AG09319 (cell line): ENCODE data around the gene SLC29A2.
A peak's percentile ranks its signal among the peaks of the same experiment; 100 is the strongest.

ENCODE experiments used
- DNase-seq: peaks from one replicate; pipeline ENCODE4 v3.0.0-alpha.2; 2010; ENCODE audit warnings: low read depth; ENCODE audit errors: extremely low read depth
- CTCF ChIP-seq: IDR thresholded peaks from 2 replicates; pipeline ENCODE4 v1.5.1; 2011; ENCODE audit warnings: low read depth, mild to moderate bottlenecking, inconsistent platforms, low read length, moderate library complexity

Gene SLC29A2

GRCh38 chr11:66336234-66337102 is 35.1 kb downstream of the SLC29A2 start, which contains the start of gene RIN1:
RIN1 (minus strand) TSS chr11:66336434; CDS start chr11:66336402, 32 bp downstream.
- TF ChIP-seq CTCF, result peak; percentile 60
- DNase-seq, result peak; percentile 87

- no peak for TF ChIP-seq CTCF
- no peak for DNase-seq
Observed at GRCh38 chr11:66335531-66336233, 35.9 kb downstream of the SLC29A2 start.

- no peak for DNase-seq
- TF ChIP-seq CTCF, result no peak
Observed at GRCh38 chr11:66334605-66335442, 36.7 kb downstream of the SLC29A2 start.

- DNase-seq, result no peak
- TF ChIP-seq CTCF, result no peak
Observed at GRCh38 chr11:66333896-66334604, 37.5 kb downstream of the SLC29A2 start.

- DNase-seq, result no peak
- no peak for TF ChIP-seq CTCF
Observed at GRCh38 chr11:66333220-66333877, 38.2 kb downstream of the SLC29A2 start.
